ENCODE results near the gene TRPV2. TPM values are rescaled to one million over a fixed set of nuclear protein-coding genes. Genes with fewer than 3 reads are reported as not detected.
A peak's percentile ranks its signal among the peaks of the same experiment; 100 is the strongest.

The TRPV2 gene
- total and polyA plus RNA-seq, 9 of the 15 experiments (the other 6 are each of a cell fraction or from before 2014, with no cell fraction given) = 10.0 to 97.5 (median 30.3) TPM

GRCh38 chr17:16381496-16381820, 33.9 kb upstream of the TRPV2 start (continued):
- TF ChIP-seq SMARCE1 (IDR thresholded peaks at IDR 0.05) = no peak
- TF ChIP-seq ZKSCAN3 (CRISPR knock-in tag; IDR thresholded peaks at IDR 0.05) = no peak
- TF ChIP-seq GABPB2 (CRISPR knock-in tag; conservative IDR thresholded peaks at IDR 0.05) = no peak
- TF ChIP-seq ZHX1 (conservative IDR thresholded peaks at IDR 0.05; ENCODE audit: low read length) = no peak
- TF ChIP-seq LARP7 (IDR thresholded peaks at IDR 0.05) = no peak
- 0 out of 2 replicates have a peak, but pooled peaks have one; percentile 64 for TF ChIP-seq HBP1 (CRISPR knock-in tag; IDR thresholded peaks at IDR 0.05)
- no peak for TF ChIP-seq SMARCC2 (IDR thresholded peaks at IDR 0.05; ENCODE audit: low read depth)
- TF ChIP-seq KDM5B (IDR thresholded peaks at IDR 0.05; ENCODE audit: insufficient replicate concordance, low read depth, low read length) = no peak
- TF ChIP-seq FOXA3 (CRISPR knock-in tag; conservative IDR thresholded peaks at IDR 0.05 in 1 of 2, IDR thresholded peaks at IDR 0.05 in 1 of 2) = 0 out of 4 replicates have a peak, but pooled peaks of 1 of the 2 experiments have one; percentile 0
- TF ChIP-seq NEUROD1 (IDR thresholded peaks at IDR 0.05; ENCODE audit: borderline replicate concordance, low read depth, low read length, partially characterized antibody) = no peak
- TF ChIP-seq IFI16 (CRISPR knock-in tag; IDR thresholded peaks at IDR 0.05) = no peak
- TF ChIP-seq PTRF (tag; IDR thresholded peaks at IDR 0.05) = no peak
- no peak for TF ChIP-seq NCOA4 (IDR thresholded peaks at IDR 0.05; ENCODE audit: partially characterized antibody)
- TF ChIP-seq AFF4 (CRISPR knock-in tag; IDR thresholded peaks at IDR 0.05) = no peak
- no peak for TF ChIP-seq MCM3 (IDR thresholded peaks at IDR 0.05)
- TF ChIP-seq E2F3 (CRISPR knock-in tag; IDR thresholded peaks at IDR 0.05) = no peak
